Neural progenitor cell (in vitro differentiated cells): ENCODE measurements around the gene PEX14. TPM values are rescaled to one million over a fixed set of nuclear protein-coding genes. Genes with fewer than 3 reads are reported as not detected.
A peak's percentile ranks its signal among the peaks of the same experiment; 100 is the strongest.
"Not testable (repeated sequence)": the region's sequence is repeated elsewhere in the genome, so short reads cannot be mapped to it uniquely, and the experiment has no call there.

Experiments used
- DNase-seq: peaks from one replicate; pipeline ENCODE4 v3.0.0-alpha.2; 2016; ENCODE audit warnings: low spot score
- H2AFZ ChIP-seq: fragments of 200-600 bp; sonication (generic); replicated peaks from 2 replicates; pipeline ENCODE4 v1.6.1; 2016; ENCODE audit warnings: antibody characterized with exemption
- H3F3A ChIP-seq: fragments of 200-600 bp; sonication (generic); 2 replicates; pipeline ENCODE4 v1.6.1; 2016; ENCODE audit warnings: antibody characterized with exemption, low read depth
- H3K27ac ChIP-seq: fragments of 200-600 bp; sonication (generic); 2 replicates; pipeline ENCODE4 v1.5.1; 2016; ENCODE audit warnings: mild to moderate bottlenecking
- H3K27me3 ChIP-seq: fragments of 200-600 bp; sonication (generic); 2 replicates; pipeline ENCODE4 v1.6.1; 2016; ENCODE audit warnings: mild to moderate bottlenecking, moderate library complexity
- H3K36me3 ChIP-seq: fragments of 200-600 bp; sonication (generic); 2 replicates; pipeline ENCODE4 v1.5.1; 2016
- H3K4me1 ChIP-seq: fragments of 200-600 bp; sonication (generic); 2 replicates; pipeline ENCODE4 v1.6.1; 2016; ENCODE audit warnings: mixed run types
- H3K4me2 ChIP-seq: fragments of 200-600 bp; sonication (generic); 2 replicates; pipeline ENCODE4 v1.6.1; 2016
- H3K4me3 ChIP-seq: fragments of 200-600 bp; sonication (generic); 2 replicates; pipeline ENCODE4 v1.5.1; 2016
- H3K79me2 ChIP-seq: fragments of 200-600 bp; sonication (generic); 2 replicates; pipeline ENCODE4 v1.6.1; 2016; ENCODE audit warnings: low read depth
- H3K9ac ChIP-seq: fragments of 200-600 bp; sonication (generic); 2 replicates; pipeline ENCODE4 v1.6.1; 2016
- H3K9me3 ChIP-seq: fragments of 200-600 bp; sonication (generic); 2 replicates; pipeline ENCODE4 v1.5.1; 2016; ENCODE audit warnings: low read depth
- H4K20me1 ChIP-seq: fragments of 200-600 bp; sonication (generic); 2 replicates; pipeline ENCODE4 v1.6.1; 2016; ENCODE audit warnings: low read depth
- H3K27ac Mint-ChIP-seq: 3 replicates; pipeline ENCODE4 v1.8.0; 2021; ENCODE audit warnings: mixed read lengths
- H3K27me3 Mint-ChIP-seq: 2 replicates; pipeline ENCODE4 v1.8.0; 2022; ENCODE audit warnings: low read depth, mild to moderate bottlenecking, inconsistent platforms, moderate library complexity, mixed read lengths; ENCODE audit not compliant: insufficient read depth
- H3K36me3 Mint-ChIP-seq: 3 replicates; pipeline ENCODE4 v1.8.0; 2021; ENCODE audit warnings: mixed read lengths
- H3K4me1 Mint-ChIP-seq: 3 replicates; pipeline ENCODE4 v1.8.0; 2021; ENCODE audit warnings: mixed read lengths
- H3K4me3 Mint-ChIP-seq: 3 replicates; pipeline ENCODE4 v1.8.0; 2021; ENCODE audit warnings: mild to moderate bottlenecking, moderate library complexity, mixed read lengths
- H3K9me3 Mint-ChIP-seq: 3 replicates; pipeline ENCODE4 v1.8.0; 2020; ENCODE audit warnings: mixed read lengths
- CTCF ChIP-seq: fragments of 200-600 bp; sonication (generic); IDR thresholded peaks from 2 replicates; pipeline ENCODE4 v1.5.1; 2017; ENCODE audit warnings: antibody characterized with exemption, mild to moderate bottlenecking
- EZH2 ChIP-seq: fragments of 200-600 bp; sonication (generic); IDR thresholded peaks from 2 replicates; pipeline ENCODE4 v1.6.1; 2017; ENCODE audit warnings: antibody characterized with exemption, mild to moderate bottlenecking, moderate library complexity
- EZH2phosphoT487 ChIP-seq: fragments of 200-600 bp; sonication (generic); IDR thresholded peaks from 2 replicates; pipeline ENCODE4 v1.6.1; 2017; ENCODE audit warnings: antibody characterized with exemption
- total RNA-seq: library from RNA; depleted of rRNA; stranded (reverse); fragments of >200 nt; gene quantifications from 2 replicates; pipeline ENCODE4 v1.2.3, GENCODE V29; 2015; ENCODE audit warnings: low replicate concordance

Gene PEX14
- total RNA-seq = 9.3 and 21.3 TPM in 2 replicates

GRCh38 chr1:10474613-10475507 is at the start of gene PEX14:
Gene PEX14 (plus strand): TSS chr1:10474950. CDS start chr1:10474967, 17 bp downstream.
- peak within 1 kb of the TSS; percentile 31 for H3K27ac ChIP-seq
- Mint-ChIP-seq H3K9me3 (no peaks in the 10 kb centered on the region), H3K4me3 (peak within 1 kb of the TSS; percentile 99), H3K27ac (peak within 1 kb of the TSS; percentile 86), H3K27me3 (peaks cover 2% of the 10 kb centered on the region), H3K36me3 (no peaks in the 10 kb centered on the region), H3K4me1 (peaks cover 34% of the 10 kb centered on the region)
- H3K4me3 ChIP-seq = peak within 1 kb of the TSS; percentile 92
- TF ChIP-seq EZH2phosphoT487 (no peak), CTCF (no peak), EZH2 (no peak)
- DNase-seq = peak; percentile 95
- peak within 1 kb of the TSS; percentile 75 for H3K9ac ChIP-seq
- H3K36me3 ChIP-seq = no peaks in the 10 kb centered on the region
- peak within 1 kb of the TSS; percentile 84 for H3K4me2 ChIP-seq
- peaks cover 19% of the 10 kb centered on the region for H3K4me1 ChIP-seq
- peaks cover 73% of the 10 kb centered on the region for H3K79me2 ChIP-seq
- peaks cover 14% of the 10 kb centered on the region for H3F3A ChIP-seq
- H4K20me1 ChIP-seq = peaks cover 24% of the 10 kb centered on the region
- H3K27me3 ChIP-seq = no peaks in the 10 kb centered on the region
- H3K9me3 ChIP-seq = no peaks in the 10 kb centered on the region
- peak within 1 kb of the TSS; percentile 77 for H2AFZ ChIP-seq

- H3K36me3 ChIP-seq, DNase-seq, H3K4me1 ChIP-seq, H2AFZ ChIP-seq, H3K4me3 ChIP-seq, H3K36me3 Mint-ChIP-seq, H3K9me3 ChIP-seq, H3K9me3 Mint-ChIP-seq, H3K27me3 Mint-ChIP-seq, H3K9ac ChIP-seq, H3K27me3 ChIP-seq, H3K4me2 ChIP-seq, H3K27ac ChIP-seq, H3K79me2 ChIP-seq, H4K20me1 ChIP-seq: not testable (repeated sequence)
- H3F3A ChIP-seq = peaks cover 29% of the 10 kb centered on the region
- H3K4me1 Mint-ChIP-seq = peaks cover 42% of the 10 kb centered on the region
- H3K27ac Mint-ChIP-seq = peak overlapping the region; percentile 99
- H3K4me3 Mint-ChIP-seq = peak overlapping the region; percentile 34
Measured at GRCh38 chr1:10425826-10426534, 48.8 kb upstream of the PEX14 start.

GRCh38 chr1:10426535-10426848 is 48.3 kb upstream of the PEX14 start:
- H2AFZ ChIP-seq, H3K9me3 Mint-ChIP-seq, H3K9ac ChIP-seq, H3K27me3 ChIP-seq, H3K36me3 Mint-ChIP-seq, H3K4me3 ChIP-seq, H4K20me1 ChIP-seq, H3K27me3 Mint-ChIP-seq, H3K36me3 ChIP-seq, H3K27ac Mint-ChIP-seq, H3K9me3 ChIP-seq, H3K4me3 Mint-ChIP-seq, H3K27ac ChIP-seq, DNase-seq, H3K4me1 ChIP-seq, H3K4me2 ChIP-seq: not testable (repeated sequence)
- H3F3A ChIP-seq = peaks cover 33% of the 10 kb centered on the region
- peaks cover 12% of the 10 kb centered on the region for H3K79me2 ChIP-seq
- H3K4me1 Mint-ChIP-seq = peaks cover 47% of the 10 kb centered on the region

- Histone ChIP-seq H3K9me3 (no peaks in the 10 kb centered on the region), H3K4me3 (no peak overlapping the region), H3K4me1 (peaks cover 6% of the 10 kb centered on the region), H3K9ac (no peak overlapping the region), H2AFZ (no peak overlapping the region), H3F3A (peaks cover 25% of the 10 kb centered on the region), H3K79me2 (peaks cover 21% of the 10 kb centered on the region), H3K27ac (no peak overlapping the region), H3K36me3 (no peaks in the 10 kb centered on the region), H3K27me3 (no peaks in the 10 kb centered on the region), H3K4me2 (no peak overlapping the region), H4K20me1 (no peaks in the 10 kb centered on the region)
- TF ChIP-seq EZH2phosphoT487 (no peak), CTCF (no peak), EZH2 (no peak)
- peaks cover 4% of the 10 kb centered on the region for H3K36me3 Mint-ChIP-seq
- no peaks in the 10 kb centered on the region for H3K9me3 Mint-ChIP-seq
- H3K4me3 Mint-ChIP-seq = peak overlapping the region; percentile 90
- H3K4me1 Mint-ChIP-seq = peaks cover 56% of the 10 kb centered on the region
- H3K27ac Mint-ChIP-seq = no peak overlapping the region
- DNase-seq = no peak
- H3K27me3 Mint-ChIP-seq = peaks cover 2% of the 10 kb centered on the region
Measured at GRCh38 chr1:10428984-10429383, 45.8 kb upstream of the PEX14 start.
